HG03095 (cell line): ENCODE results near the gene SLC30A10.
"Not testable (repeated sequence)": the region's sequence is repeated elsewhere in the genome, so short reads cannot be mapped to it uniquely, and the experiment has no call there.

Experiments used
- ATAC-seq: cut with Tn5 transposase; IDR thresholded peaks from one replicate; pipeline ENCODE4 v1.9.1; 2021; ENCODE audit warnings: moderate library complexity; ENCODE audit not compliant: unreplicated experiment

Gene SLC30A10

DNA sequence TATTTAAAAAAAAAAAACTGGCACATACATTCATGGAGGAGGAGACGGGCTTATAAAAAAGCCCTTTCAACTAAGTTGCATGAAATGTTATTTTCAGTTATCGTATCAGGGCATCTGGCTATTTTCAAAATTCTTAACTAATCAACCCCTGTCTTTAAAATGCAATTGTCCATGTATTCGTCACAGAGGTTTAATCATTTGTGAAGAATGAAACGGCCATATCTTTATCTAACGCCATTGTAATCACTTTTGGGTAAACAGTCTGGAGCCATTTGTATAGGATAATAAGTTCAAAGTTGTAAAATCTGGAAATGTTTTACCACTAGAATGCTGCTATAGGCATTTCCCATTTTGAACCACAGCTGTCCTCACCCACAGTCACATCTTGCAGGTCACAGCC lies 30.4 kb downstream of the SLC30A10 start:
- ATAC-seq = no peak

DNA sequence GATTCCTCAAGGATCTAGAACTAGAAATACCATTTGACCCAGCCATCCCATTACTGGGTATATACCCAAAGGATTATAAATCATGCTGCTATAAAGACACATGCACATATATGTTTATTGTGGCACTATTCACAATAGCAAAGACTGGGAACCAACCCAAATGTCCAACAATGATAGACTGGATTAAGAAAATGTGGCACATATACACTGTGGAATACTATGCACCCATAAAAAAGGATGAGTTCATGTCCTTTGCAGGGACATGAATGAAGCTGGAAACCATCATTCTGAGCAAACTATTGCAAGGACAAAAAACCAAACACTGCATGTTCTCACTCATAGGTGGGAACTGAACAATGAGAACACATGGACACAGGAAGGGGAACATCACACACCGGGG lies 36.1 kb downstream of the SLC30A10 start:
- not testable (repeated sequence) for ATAC-seq

DNA sequence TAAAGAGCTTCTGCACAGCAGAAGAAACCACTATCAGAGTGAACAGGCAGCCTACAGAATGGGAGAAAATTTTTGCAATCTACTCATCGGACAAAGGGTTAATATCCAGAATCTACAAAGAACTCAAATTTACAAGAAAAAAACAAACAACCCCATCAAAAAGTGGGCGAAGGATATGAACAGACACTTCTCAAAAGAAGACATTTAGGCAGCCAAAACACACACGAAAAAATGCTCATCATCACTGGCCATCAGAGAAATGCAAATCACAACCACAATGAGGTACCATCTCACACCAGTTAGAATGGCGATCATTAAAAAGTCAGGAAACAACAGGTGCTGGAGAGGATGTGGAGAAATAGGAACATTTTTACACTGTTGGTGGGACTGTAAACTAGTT lies 36.5 kb downstream of the SLC30A10 start:
- not testable (repeated sequence) for ATAC-seq

DNA sequence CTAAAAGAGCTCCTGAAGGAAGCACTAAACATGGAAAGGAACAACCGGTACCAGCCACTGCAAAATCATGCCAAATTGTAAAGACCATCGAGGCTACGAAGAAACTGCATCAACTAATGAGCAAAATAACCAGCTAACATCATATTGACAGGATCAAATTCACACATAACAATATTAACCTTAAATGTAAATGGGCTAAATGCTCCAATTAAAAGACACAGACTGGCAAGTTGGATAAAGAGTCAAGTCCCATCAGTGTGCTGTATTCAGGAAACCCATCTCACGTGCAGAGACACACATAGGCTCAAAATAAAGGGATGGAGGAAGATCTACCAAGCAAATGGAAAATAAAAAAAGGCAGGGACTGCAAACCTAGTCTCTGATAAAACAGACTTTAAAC lies 39.7 kb downstream of the SLC30A10 start:
- not testable (repeated sequence) for ATAC-seq

DNA sequence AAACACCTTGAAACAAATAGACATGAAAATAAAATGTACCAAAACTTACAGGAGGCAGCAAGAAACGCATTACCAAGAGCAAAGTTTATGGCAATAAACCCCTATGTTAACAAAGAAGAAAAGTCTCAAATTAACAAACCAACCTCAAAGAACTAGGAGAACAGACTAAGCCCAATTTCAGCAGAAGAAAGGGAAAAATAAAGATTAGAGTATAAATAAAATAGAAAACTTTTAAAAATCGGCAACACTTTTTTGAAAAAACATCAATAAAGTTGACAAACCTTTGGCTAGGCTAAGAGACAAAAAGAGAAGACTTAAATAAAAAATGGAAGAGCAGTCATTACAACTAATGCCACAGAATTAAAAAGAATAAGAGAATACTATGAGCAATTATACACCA lies 42.7 kb downstream of the SLC30A10 start:
- ATAC-seq = no peak

DNA sequence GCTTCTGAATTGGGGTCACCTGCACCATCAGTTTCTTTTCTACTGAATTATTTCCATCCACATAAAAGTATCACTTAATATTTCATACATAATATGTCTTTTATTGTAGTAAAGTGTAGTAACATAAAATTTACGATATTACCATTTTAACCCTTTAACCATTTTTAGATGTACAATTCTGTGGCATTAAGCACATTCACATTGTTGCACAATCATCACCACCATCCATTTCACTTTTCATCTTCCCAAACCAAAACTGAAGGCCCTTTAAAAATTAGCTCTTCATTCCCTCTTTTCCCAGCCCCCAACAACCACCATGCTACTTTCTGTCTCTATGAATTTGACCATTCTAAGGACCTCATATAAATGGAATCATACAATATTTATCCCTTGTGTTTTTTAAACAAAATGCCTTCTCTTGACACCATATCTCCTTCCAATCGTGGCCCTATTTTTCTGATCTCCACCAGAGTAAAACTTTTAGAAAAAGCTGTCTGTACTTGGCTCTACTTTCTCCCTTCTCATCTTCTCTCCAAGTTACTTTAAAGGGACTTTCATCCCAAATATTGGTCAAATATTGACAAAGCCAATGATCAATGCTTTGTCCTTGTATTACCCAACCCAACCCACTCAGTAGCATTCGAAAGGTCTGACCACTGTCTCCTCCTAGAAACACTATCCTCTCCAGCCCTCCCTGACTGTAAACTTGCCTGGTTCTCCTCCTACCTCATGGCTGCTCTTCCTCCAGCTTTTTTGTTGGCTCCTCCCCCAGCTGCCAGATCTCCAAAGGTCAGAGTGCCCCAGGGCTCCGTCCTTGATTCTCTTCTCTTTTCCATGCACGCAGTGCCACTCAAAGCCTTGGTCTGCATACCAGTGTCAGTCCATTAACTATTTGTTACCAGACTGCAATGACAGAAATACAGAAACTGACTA lies 44.7 kb downstream of the SLC30A10 start:
- no peak for ATAC-seq

DNA sequence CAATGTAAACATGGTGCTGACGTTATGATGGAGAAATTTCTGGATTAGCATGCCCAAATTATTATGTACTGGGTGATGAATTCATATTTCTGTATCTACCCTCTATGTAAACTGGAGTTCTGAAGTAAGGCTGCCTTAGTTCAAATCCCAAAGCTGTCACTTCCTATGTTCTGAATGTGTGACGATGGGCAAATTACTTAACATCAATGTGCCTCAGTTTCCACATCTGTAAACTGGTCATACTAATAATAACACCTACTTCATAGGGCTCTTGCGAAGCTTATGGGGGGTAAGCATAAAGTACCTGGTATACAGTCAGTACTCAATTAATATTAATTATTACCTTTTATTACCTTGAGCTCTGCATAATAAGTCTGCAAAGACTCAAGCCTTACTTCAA lies 45.6 kb downstream of the SLC30A10 start:
- no peak for ATAC-seq

DNA sequence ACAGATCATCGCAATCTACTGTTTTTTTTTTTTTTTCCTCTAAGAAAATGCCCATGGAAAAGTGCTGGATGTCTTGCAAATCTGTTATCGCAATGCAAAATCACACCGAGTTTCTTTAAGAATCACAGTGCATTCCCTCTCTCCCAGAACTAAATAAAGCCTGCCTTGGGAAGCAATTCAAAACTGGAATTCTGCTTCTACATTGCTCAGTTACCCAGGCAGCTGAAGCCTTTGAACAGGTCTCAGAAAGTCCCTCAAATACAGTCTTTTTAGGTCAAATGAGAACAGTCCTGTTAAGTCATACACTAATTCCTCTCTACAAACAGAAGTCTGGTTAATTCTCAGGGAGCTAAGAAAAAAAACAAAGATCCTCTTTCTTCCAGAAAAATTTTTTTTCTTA lies 46.3 kb downstream of the SLC30A10 start:
- ATAC-seq = no peak

DNA sequence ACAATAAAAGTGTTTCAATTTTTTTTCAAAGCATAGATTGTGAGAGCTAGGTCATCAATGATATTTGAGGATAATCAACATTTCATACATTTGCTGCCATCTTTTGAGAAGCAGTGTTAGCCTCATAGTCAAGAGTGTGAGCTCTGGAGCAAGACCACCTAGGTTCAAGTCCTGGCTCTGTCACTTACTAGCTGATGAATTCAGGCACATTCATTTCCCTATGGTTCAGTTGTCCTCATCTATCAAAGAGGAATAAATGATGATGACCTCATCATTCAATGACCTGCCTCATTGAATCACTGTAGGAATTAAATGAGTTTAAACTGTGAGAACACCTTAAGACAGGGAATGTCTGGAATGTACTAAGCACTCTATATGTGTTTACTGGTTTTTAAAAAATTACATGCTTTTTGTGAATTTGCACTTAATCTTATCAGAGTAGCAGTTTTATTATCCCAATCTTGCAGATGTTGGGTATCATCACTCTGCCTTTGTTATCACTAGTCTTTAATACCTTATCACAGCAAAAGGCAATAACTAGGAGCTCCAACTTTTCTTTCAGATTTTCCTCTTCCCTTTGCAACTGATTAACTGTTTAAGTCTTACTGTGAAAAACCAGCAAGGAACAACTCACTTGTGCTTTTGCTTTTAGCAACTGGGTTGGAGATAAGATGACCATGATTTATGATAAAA lies 47.4 kb downstream of the SLC30A10 start:
- no peak for ATAC-seq

DNA sequence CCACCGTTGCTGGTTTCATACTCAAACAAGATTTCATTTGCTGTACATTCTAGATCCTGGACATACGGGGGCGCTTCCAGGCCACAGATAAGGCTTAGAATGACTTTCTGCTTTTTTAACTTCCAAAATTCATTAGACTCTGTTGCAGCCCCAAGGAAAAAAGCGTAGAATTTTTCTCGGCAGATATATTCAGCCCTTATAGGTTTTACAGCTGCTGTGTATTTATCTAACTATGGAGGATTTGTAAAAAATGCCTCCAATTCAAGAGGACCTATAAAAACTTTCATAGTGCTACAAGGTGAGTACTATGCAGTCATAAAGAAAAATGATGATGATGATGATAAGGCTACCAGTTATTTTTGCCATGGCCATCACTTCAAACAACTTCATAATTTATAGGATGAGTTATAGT lies 51.6 kb downstream of the SLC30A10 start:
- ATAC-seq = no peak

DNA sequence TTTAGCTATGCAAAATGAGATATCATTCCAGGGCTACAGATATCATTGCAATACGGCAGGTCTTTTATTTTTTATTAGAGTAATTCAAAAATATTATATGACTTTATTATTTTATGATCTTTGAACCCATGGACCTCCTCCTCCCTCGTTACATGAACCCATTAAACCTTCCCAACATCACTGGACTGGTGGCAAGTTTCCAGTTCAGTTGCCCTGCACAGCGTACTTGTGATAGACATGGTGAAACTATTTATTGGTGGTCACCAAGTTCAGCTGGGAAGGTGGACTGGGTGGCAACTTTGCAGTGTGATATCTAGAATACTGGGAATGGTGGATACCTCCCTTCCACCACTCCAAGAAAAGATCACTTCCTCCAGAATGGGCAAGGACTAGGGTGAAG lies 52.5 kb downstream of the SLC30A10 start:
- ATAC-seq = no peak

DNA sequence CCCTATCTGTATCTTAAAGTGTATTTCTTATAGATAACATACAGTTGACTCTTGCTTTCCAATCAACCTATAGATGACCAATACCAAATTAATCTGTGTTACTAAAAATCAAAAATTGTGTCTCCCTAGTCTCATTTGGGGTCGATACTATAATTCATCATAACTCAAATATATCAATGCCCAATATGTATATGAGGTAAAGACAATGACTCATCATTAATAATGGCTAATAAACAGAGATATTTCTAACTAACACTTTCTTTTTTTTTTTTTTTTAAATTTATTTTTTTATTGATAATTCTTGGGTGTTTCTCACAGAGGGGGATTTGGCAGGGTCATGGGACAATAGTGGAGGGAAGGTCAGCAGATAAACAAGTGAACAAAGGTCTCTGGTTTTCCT lies 55.8 kb downstream of the SLC30A10 start:
- not testable (repeated sequence) for ATAC-seq

DNA sequence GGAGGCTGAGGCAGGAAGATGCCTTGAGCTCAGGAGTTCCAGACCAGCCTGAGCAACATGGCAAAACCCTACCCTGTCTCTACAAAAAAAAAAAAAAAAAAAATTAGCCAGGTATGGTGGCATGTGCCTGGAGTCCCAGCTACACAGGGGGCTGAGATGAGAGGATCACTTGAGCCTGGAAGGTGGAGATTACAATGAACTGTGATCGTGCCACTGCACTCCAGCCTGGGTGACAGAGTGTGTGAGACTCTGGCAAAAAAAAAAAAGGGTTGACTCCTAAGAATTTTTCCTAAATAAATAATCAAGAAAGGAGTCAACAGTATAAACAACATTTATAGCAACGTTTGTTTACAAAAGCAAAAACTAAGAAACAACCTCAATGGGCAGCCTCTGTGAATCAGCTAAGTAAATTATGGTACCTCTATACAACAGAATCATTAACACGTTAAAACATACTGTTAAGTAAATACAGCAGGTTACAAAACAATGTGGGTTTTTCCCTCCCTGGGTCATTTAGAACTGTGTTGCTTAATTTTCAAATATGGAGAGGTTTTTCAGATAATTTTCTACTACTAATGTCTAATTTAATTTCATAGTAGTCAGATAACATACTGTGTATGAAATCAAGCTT lies 56.8 kb downstream of the SLC30A10 start:
- no peak for ATAC-seq

DNA sequence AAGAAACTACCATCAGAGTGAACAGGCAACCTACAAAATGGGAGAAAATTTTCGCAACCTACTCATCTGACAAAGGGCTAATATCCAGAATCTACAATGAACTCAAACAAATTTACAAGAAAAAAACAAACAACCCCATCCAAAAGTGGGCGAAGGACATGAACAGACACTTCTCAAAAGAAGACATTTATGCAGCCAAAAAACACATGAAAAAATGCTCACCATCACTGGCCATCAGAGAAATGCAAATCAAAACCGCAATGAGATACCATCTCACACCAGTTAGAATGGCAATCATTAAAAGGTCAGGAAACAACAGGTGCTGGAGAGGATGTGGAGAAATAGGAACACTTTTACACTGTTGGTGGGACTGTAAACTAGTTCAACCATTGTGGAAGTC lies 59.7 kb downstream of the SLC30A10 start:
- ATAC-seq = not testable (repeated sequence)
